NCI-H82 (cell line): Measurements from ENCODE around the gene ATG4C.
"Not testable (repeated sequence)": the region's sequence is repeated elsewhere in the genome, so short reads cannot be mapped to it uniquely, and the experiment has no call there.

Experiments
- DNase-seq: peaks from one replicate; lab custom pipeline; 2025; lab: John Stamatoyannopoulos, UW

Gene ATG4C

GRCh38 chr1:62783736-62784508 is at the start of gene ATG4C:
ATG4C (plus strand) TSS chr1:62784132; CDS start chr1:62803787, 19,655 bp downstream.
- peak; percentile 98 for DNase-seq

- no peak for DNase-seq
These were observed 48.3 kb upstream of the ATG4C start for GRCh38 chr1:62735491-62736171.

- not testable (repeated sequence) for DNase-seq
These were observed 43.2 kb upstream of the ATG4C start for GRCh38 chr1:62740701-62741100.

DNA sequence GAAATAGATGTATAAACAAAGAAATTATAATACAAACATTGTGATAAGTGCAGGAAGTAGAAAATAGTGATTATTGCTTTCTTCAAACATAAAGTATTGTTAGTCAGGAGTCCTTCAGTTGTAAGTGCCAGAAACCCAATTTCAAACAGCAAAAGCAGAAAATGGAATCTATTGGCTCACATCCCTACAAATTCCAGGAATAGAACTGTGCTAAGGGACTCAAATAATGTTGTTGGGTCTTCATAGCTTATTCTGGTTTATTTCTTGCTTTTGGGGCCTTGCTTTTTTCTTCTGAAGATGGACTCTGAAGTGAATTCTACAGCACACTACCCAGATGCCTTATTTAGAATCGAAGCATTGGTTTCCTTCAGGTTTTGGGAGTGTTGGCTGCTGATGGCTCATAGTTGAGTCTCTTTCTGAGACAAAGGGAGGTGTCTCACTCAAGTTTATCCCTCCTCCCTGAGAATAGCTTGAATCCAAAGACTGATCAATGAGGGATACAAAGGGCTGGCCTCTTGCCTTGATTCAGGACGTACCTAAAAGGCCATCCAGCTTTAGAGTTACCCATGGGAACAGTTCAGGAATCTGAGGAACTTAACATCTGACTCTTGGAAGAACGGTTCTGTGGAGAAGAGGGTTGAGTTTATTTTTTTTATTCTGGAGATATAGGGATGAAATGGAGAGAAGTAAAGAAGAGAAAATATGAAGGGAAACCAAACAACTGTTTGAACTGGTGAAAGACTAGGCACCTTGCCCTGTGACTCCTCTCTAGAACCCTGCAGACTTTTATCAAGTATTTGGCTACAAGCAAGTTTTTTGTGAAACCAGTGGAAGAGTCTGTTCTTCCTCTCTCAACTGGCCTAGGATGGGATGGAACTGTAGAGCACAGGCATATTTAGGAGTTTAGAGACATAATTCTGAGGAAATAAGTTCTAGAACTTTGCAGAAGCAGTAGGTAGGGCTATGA is 39.0 kb upstream of the ATG4C start:
- no peak for DNase-seq

DNA sequence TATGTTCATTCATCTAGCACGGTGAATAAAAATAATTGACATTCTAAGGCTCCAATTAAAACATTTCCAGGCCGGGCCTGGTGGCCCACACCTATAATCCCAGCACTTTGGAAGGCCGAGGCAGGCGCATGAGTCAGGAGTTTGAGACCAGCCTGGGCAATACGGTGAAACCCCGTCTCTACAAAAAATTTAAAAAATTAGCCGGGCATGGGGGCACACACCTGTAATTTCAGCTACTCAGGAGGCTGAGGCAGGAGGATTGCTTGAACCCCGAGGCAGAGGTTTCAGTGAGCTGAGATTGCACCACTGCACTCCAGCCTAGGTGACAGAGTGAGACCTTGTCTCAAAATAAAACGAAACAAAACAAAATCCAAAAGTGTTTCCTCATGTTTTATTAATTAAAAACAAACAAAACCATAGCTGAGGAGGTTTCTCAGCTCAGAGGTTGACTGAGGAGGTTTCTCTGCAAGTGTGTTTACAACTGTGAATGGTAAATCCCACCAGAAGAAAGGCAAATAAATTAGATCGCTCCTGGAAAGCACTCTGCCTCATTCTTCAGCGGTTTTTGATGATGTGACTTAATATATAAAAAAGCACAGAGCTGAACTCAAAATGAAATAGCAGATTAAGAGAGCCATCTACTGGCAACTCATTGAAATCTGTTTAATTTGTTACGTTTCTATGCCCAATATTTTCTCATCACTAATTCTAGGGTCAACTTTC is 37.7 kb upstream of the ATG4C start:
- peak; percentile 50 for DNase-seq

DNA sequence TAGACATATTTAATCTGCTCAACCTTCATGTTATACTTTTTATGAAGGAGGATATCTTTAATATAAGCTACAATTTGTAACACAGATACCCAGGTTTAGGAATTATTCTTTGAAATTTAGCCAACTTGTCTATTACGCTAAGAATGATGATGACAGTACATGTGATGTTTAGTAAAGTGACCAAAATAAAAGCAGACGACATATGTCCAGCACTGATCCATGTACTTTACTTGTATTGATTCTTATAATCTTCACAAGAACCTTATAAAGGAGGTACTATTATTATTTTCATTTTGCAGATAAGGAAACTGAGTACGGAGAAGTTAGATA is 37.2 kb upstream of the ATG4C start:
- no peak for DNase-seq

- DNase-seq, result no peak
These were observed 30.6 kb upstream of the ATG4C start for GRCh38 chr1:62753031-62753965.

DNA sequence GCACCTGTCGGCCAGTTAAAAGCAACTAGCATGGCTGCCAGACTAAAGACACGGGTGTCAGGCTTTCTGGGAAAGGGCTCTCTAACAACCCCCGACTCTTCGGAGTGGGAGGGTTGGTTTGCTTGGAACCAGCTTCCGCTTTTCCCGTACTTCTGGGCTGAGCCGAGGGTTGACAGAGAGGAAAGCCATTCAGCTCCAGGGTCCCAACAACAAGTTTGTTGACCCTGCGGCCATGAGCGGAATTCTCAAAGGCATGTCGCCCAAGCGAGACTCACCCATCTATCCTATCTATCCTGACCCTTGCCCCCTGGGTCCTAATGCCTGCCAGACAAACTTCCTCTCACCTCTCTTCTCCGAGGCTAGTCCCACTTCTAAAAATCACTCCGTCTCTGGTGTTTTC is 29.0 kb upstream of the ATG4C start:
- DNase-seq, result not testable (repeated sequence)

GRCh38 chr1:62756255-62756884 is 27.6 kb upstream of the ATG4C start:
- DNase-seq, result not testable (repeated sequence)

DNA sequence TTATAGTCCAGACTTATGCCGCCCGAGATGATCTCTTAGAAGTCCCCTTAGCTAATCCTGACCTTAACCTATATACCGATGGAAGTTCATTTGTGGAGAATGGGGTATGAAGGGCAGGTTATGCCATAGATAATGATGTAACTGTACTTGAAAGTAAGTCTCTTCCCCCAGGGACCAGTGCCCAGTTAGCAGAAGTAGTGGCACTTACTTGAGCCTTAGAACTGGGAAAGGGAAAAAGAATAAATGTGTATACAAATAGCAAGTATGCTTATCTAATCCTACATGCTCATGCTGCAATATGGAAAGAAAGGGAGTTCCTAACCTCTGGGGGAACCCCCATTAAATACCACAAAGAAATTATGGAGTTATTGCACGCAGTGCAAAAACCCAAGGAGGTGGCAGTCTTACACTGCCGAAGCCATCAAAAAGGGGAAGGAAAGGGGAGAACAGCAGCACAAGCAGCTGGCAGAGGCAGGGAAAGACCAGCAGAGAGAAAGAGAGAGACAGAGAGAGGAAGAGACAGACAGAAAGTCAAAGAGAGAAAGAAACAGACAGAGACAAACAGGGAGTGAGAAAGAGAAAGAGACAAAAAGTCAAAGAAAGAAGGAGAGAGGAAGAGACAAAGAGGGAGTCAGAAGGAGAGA is 24.6 kb upstream of the ATG4C start:
- not testable (repeated sequence) for DNase-seq

DNA sequence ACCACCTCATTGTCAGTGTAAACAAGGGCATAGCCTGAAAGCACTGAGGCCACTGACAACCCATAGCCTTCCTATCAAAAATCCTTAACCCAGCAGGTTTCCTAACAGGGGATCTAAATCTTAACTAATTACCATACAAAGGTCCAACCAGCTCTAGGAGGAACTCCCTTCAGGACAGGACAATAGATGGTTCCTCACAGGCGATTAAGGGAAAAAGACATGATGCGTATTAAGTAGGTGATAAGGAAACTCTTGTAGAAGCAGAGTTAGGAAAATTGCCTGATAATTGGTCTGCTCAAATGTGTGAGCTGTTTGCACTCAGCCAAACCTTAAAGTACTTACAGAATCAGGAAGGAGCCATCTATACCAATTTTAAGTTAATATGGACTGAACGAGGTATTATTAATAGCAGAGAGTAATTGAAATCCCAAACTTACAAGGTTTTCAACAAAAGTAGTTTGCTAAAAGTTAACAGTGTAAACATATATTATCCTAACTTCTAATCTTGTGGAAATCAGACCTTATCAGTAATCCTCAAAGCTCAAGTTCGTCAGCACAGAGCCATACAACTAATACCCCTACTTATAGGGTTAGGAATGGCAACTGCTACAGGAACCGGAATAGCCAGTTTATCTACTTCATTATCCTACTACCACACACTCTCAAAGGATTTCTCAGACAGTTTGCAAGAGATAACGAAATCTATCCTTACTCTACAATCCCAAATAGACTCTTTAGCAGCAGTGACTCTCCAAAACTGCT is 23.7 kb upstream of the ATG4C start:
- DNase-seq, result not testable (repeated sequence)

DNA sequence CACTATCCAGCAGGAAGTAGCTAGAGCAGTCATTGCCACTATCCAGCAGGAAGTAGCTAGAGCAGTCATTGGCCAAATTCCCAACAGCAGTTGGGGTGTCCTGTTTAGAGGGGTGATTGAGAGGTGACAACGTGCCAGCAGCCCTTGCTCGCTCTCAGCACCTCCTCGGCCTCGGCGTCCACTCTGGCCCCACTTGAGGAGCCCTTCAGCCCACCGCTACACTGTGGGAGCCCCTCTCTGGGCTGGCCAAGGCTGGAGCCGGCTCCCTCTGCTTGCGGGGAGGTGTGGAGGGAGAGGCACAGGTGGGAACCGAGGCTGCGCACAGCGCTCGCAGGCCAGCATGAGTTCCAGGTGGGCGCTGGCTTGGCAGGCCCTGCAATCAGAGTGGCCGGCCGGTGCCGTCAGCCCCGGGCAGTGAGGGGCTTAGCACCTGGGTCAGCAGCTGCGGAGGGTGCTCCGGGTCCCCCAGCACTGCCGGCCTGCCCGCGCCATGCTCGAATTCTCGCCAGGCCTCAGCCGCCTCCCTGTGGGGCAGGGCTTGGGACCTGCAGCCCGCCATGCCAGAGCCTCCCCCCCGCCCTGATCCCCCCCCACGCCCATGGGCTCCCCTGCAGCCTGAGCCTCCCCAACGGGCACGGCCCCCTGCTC is 22.6 kb upstream of the ATG4C start:
- not testable (repeated sequence) for DNase-seq

DNA sequence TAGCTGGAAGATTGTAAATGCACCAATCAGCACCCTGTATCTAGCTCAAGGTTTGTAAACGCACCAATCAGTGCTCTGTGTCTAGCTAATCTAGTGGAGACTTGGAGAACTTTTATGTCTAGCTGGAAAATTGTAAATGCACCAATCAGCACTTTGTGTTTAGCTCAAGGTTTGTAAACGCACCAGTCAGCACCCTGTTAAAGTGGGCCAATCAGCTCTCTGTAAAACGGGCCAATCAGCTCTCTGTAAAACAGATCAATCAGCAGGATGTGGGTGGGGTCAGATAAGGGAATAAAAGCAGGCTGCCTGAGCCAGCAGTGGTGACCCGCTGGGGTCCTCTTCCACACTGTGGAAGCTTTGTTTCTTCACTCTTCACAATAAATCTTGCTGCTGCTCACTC is 21.9 kb upstream of the ATG4C start:
- not testable (repeated sequence) for DNase-seq

DNA sequence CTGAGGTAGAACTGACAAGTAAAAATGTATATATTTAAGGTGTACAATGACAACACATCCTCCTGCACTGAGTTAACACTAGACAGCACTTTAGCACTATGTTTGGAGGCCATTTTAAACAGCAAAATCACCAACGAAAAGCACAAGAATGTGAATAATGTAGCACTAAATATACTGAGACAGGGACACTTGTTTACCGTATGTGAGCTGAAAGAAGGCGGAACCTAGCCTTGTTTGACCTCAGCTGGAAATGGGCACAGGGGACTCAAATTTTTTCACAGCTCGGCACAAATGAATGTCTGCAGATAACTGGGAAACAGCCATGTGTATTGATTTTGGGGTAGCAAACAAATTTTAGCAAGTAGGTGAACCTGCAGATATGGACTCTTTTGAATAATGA is 18.0 kb upstream of the ATG4C start:
- DNase-seq, result no peak

DNA sequence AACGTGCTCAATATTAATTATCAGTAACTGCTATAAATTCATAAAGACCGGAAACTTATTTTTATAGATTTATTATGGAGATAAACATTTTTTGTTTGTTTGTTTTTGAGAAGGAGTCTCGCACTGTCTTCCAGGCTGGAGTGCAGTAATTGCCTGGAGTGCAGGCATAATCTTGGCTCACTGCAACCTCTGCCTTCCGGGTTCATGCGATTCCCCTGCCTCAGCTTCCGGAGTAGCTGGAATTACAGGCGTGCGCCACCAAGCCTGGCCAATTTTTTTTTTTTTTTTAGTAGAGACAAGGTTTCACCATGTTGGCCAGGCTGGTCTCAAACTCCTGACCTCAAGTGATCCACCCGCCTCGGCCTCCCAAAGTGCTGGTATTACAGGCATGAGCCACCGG is 15.4 kb upstream of the ATG4C start:
- not testable (repeated sequence) for DNase-seq

DNA sequence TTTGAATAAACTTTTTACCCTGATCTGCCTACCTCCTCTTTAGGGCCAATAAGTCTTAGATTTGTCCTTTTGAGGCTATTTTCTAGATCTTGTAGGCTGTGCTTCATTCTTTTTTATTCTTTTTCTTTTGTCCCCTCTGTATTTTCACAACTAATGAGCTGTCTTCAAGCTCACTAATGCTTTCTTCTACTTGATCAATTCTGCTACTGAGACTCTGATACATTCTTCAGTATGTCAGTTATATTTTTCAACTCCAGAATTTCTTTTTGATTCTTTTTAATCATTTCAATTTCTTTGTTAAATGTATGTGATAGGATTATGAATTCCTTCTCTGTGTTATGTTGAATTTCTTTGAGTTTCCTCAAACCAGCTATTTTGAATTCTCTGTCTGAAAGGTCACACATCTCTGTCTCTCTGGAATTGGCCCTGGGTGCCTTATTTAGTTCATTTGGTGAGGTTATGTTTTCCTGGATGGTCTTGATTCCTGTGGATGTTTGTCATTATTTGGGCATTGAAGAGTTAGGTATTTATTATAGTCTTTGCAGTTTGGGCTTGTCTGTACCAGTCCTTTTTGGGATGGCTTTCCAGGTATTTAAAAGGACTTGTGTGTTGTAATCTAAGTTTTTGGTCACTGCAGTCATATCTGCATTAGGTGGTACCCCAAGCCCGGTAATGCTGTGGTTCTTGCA is 11.2 kb upstream of the ATG4C start:
- no peak for DNase-seq

DNA sequence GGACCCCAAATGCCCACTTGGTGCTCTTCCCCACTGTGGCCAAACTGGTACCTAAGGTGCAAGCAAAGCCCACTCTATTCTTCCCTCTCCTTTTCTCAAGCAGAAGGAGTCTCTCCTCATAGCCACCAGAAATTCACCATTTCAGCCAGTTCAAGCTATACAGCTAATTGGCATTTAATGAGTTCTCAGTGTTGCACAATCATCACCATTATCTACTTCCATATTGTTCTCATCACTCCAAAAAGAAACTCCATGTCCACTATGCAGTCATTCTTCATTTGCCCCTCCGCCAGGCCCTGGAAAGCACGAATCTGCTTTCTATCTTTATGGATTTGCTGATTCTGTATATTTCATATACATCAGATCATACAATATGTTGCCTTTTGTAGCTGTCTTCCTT is 9.9 kb upstream of the ATG4C start:
- no peak for DNase-seq
